GM21526 (cell line): ENCODE data around the gene DPPA5.
"Not testable (repeated sequence)": the region's sequence is repeated elsewhere in the genome, so short reads cannot be mapped to it uniquely, and the experiment has no call there.

Experiments used
- ATAC-seq: cut with Tn5 transposase; IDR thresholded peaks from one replicate; pipeline ENCODE4 v1.9.1; 2021; ENCODE audit warnings: moderate library complexity; ENCODE audit not compliant: unreplicated experiment, low FRiP score

Gene DPPA5

GRCh38 chr6:73308712-73309534 lies 45.2 kb downstream of the DPPA5 start:
- no peak for ATAC-seq

GRCh38 chr6:73303773-73304172 lies 50.3 kb downstream of the DPPA5 start:
- ATAC-seq, result not testable (repeated sequence)
